GM15510 (cell line): ENCODE measurements around the gene MEPCE.

Source experiments
- POLR2A ChIP-seq: IDR thresholded peaks from 3 replicates; pipeline ENCODE4 v1.6.1; 2011; ENCODE audit warnings: borderline replicate concordance; ENCODE audit not compliant: insufficient read length; ENCODE audit errors: extremely low read depth

Gene MEPCE

DNA sequence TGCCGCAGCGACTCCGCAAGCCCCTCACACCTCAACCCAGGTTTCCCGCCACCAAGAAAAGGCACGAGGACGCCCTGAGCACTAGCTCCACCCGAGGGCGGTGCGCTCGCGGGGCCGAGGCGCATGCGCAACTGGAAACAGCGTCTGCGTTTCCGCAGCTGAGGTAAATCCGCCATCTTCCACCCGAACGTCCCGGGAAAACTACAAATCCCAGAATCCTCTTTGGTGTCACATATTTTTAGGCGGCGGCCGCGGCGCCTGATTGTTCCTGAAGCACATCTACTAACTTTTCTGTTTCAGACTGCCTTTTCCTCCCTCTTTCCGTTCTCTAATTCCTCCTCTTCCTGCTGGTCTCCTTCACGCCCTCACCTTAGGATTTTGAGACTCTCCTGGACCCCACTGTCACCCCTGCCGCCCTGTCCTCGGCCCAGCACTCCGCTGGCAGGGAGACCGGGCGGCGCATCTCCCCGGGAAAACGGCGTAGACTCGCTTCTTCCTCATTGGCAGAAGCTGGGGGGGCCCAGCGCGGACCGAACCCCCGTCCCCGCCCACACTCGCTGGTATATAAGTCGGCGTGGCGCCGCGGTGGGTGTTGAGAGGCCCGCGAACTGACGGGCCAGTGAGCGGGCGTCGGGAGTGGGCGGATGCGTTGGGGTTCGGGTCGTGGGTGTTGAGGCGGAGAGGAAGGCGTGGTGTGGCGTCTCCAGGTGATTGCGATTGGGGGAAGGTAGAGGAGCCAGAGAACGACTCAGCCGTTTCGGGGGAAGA, 1.2 kb upstream of the MEPCE start, which contains the start of gene ZCWPW1:
Gene ZCWPW1, minus strand, starts transcription at position 505 of the 768 bp plus-strand sequence. CDS start 8,054 bp downstream, outside the sequence.
- peak; percentile 100 for TF ChIP-seq POLR2A

DNA sequence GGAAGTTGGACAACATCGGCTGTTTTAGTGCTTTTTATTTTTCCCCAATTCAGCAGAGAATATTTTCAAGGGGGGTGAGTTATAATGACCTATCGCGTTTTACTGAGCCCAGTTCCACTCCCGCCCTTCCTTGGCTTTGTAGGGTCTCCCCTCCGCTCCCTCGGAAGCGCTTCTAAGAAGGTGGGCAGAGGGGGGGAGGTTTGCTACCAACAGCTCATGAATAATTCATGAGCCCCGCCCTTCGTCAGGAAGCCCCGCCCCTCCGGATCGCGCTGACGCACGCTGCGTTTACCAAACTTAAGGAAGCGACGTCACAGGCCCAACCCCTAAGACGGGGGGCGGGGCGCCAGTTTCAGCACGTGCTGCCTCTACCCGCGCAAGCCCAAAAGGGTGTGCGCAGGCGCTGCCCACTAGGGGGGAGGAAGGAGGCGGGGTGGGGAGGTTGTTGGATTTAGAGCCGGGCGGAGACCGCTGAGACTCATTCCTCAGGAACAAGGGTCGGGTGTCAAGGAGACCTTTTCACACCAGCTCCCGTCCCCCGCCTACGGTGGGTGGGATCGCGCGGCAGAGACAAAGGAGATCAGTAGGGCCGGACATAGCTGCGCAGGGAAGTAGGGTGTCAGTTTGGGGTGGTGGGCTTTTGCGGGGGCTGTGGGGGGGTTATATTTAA, 529 bp upstream of the MEPCE start:
- peak; percentile 83 for TF ChIP-seq POLR2A

DNA sequence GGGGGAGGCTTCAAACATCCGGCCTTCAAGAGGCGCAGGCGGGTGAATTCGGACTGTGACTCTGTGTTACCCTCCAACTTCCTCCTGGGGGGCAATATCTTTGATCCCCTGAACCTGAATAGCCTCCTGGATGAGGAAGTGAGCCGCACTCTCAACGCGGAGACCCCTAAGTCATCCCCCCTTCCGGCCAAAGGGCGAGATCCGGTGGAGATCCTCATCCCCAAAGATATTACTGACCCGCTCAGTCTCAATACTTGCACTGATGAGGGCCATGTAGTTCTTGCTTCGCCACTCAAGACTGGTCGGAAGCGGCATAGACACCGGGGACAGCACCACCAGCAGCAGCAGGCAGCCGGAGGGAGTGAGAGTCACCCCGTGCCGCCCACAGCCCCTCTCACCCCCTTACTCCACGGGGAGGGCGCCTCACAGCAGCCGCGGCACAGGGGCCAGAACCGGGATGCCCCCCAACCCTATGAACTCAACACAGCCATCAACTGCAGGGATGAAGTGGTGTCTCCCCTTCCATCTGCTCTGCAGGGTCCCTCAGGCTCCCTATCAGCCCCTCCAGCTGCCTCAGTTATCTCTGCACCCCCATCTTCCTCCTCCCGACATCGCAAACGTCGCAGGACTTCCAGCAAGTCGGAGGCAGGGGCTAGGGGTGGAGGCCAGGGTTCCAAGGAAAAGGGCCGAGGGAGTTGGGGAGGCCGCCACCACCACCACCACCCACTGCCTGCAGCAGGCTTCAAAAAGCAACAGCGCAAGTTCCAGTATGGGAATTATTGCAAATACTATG, 1.1 kb downstream of the MEPCE start:
- no peak for TF ChIP-seq POLR2A

DNA sequence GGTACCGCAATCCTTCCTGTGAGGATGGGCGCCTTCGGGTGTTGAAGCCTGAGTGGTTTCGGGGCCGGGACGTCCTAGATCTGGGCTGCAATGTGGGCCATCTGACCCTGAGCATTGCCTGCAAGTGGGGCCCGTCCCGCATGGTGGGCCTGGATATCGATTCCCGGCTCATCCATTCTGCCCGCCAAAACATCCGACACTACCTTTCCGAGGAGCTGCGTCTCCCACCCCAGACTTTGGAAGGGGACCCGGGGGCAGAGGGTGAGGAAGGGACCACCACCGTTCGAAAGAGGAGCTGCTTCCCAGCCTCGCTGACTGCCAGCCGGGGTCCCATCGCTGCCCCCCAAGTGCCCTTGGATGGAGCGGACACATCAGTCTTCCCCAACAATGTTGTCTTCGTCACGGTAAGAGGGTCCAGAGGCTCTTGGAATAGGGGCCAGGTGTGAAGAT, 1.7 kb downstream of the MEPCE start:
- TF ChIP-seq POLR2A = no peak

DNA sequence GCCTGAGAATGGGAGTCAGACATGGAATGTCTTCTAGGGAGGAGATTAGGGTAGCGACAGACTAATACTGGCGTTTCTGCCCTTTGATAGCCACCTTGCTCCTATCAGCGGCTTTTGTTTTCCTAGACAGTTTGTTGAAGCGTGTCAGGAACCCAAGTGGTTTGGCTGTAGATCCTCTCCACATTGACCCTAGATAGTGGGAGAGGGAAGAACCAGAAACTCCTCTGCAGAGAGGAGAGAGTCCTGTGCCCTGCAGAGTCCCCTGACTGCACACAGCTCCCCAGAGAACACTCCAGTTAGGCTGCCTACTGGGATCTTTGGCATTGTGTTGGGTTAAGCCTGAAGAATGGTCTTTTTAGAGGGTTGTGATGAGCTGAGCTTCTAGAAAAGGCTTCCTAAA, 2.4 kb downstream of the MEPCE start:
- TF ChIP-seq POLR2A = no peak

DNA sequence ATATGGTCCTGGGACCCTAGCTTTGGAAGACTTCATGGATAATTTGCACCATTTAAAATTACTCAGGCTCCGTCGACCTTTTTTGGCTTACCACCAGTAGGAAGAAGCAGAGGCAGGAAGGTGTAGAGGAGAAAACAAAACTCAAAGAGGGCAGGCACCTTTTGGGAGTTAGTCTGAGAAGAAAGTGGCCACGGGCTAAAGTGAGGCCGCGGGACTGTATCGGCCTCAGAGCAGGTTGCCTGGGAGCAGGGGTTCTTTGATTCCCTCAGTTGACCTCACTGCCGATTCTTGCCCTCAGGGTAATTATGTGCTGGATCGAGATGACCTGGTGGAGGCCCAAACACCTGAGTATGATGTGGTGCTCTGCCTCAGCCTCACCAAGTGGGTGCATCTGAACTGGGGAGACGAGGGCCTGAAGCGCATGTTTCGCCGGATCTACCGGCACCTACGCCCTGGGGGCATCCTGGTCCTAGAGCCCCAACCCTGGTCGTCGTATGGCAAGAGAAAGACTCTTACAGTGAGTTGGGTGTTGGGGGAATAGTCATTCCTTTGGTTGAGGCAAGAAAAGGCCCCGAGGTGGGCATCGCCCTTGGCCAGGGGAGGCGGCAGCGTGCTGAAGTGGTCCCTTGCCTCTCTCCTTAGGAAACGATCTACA, 3.1 kb downstream of the MEPCE start:
- TF ChIP-seq POLR2A = no peak

DNA sequence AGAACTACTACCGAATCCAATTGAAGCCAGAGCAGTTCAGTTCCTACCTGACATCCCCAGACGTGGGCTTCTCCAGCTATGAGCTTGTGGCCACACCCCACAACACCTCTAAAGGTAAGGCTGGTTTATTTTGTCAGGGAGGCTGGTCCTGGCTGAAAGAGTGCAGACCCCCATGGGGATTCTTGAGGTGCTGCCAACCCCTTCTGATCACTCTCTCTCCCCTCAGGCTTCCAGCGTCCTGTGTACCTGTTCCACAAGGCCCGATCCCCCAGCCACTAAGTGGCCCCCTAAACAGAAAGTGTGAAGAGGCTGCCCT, 3.6 kb downstream of the MEPCE start:
- no peak for TF ChIP-seq POLR2A

DNA sequence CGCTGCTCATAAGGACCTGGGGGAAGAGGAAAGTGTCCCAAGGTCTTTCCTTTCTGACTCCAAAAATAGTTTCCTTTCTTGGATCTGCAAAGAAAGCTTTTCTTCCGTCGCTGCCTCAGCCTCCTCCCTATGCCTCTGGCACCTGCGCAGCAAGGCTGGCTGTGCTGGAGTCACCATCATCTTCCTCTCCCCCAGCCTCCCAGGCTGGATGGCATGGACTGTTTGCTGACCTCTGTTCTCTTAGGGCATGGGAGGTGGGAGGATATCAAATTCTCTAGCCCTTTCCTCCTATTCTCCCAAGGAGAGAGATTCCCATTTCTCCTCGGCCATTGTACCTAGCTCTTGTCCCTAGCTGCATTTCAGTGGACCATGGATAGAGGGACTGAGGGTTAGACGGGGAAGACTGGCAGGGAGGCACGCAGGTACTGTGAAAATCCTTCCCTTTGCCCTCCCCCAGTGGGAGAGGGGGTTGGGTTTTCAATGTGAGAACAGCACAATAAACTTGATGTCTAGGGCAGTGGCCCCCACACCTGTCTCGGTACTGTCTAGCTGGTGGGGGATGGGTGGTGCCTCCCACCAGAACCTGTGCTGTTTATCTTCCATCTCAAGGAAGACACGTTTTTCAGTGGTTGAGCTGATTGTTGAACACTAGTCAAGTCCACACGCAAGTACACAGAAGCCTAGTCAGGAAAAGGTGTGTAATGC, 4.1 kb downstream of the MEPCE start:
- TF ChIP-seq POLR2A = peak; percentile 10

DNA sequence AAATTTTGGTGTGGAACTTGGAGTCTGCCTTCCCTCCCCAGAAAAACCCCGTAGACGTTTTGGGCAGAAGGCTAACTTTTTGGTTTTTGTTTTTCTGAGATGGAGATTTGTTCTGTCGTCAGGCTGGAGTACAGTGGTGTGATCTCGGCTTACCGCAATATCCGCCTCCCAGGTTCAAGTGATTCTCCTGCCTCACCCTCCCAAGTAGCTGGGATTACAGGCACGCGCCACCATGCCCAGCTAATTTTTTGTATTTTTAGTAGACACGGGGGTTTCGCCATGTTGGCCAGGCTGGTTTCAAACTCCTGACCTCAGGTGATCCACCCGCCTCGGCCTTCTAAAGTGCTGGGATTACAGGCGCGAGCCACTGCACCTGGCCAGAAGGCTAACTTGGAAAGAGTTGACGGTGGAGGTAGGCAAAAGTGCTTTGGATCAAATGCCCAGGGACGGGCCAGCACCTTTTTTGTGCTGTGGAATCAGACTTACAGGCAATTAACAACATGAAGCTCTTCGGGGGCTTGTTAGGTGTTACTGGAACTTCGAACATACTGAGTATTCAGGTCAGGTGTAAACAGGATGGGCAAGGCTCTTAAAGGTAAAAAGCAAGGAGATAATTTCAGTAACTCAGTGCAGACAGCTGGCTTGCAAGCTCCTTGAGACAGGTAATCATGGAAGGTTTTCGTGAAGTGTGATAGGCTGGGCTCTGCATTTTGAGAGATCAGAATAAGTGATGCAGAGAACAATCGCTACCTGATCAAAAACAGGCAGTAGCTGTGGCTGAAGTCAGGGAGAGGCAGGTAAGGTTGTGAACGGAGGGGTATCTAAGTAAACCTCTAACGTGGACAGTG, 4.9 kb downstream of the MEPCE start:
- no peak for TF ChIP-seq POLR2A

DNA sequence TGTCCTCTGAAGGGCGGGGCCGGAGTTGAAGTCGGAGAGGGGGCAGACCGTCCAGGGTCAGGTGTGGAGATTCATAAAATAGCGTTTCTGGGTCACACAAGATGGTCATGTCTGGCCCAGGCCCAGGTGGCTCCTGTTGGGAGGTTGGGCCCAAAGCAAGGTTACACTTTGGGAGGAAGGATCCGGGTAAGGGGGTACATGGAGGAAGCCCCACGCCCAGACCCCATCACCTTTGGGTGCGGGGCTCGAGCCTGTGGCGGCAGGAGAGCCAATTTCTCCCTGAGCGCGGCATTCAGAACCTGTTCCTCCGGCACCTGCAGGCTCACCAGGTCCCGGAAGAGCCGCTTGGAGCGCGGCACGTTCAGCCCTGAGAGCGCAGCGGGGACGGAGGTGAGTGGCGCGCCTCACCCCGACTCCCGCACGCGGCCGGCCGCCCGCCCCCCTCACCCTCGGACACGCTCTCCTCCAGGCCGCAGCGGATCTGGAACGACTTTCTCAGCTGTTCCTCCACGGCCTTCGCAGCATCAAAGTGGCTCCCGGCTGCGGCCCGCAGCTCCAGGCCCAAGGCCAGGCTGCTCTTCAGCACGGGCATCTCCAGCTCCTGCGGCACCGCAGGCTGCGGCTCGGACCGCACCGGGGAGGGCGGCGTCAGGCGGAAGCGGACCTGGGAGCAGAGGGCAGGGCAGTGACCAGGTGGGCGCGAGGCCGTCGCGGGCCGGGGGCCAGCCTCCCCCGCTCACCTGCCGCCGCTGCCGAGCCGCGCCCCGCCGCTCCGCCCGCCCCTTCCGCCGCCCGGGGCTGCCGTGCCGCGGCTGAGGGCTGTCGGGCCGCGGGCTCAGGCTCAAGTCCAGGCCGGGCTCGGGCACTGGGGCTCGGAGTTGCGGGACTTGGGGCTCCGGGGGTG, 6.0 kb downstream of the MEPCE start:
- TF ChIP-seq POLR2A = peak; percentile 44

DNA sequence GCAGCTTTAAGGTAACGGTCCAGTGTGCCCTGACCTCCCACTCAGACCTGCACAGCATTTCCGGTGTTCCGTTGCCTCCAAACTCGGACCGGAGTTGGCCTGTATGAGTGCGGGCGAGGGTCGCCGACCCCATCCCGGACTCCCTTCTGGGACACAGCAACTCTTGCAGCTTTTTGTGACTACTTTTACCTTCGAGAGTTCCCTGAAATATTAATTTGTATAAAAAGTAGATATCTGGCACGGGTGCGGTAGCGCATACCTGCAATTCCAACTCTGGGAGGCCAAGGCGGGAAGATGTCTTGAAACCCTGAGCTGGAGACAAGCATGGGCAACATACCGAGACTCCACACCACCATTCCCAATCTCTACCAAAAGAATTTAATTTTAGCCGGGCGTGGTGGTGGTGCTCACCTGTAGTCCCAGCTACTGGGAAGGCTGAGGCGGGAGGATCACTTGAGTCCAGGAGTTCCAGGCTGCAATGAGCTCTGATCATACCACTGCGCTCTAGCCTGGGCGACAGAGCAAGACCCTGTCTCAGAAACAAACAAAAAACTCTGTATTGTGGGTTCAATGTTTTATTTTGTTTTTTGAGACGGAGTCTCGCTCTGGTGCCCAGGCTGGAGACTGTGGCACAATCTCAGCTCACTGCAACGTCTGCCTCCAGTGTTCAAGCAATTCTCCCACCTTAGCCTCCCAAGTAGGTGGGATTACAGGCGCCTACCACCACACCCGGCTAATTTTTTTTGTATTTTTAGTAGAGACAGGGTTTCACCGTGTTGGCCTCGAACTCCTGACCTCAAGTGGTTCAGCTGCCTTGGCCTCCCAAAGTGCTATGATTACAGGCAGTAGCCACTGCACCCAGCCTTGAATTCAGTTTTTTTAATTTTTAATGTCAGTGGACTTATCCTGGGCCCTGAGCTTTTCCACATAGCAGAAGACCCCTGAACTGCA, 7.8 kb downstream of the MEPCE start:
- no peak for TF ChIP-seq POLR2A
